Colon (tissue), 2 donors: ENCODE data around the gene OR2M7.
"Not testable (repeated sequence)": the region's sequence is repeated elsewhere in the genome, so short reads cannot be mapped to it uniquely, and the experiment has no call there.

Source experiments
- FAIRE-seq: peaks from 2 replicates; lab custom pipeline; 2012; peaks lifted over from hg19 to GRCh38; lab: Jason Lieb, UNC
- donor health status: control.
- donor health status: control.

The OR2M7 gene, protein sequence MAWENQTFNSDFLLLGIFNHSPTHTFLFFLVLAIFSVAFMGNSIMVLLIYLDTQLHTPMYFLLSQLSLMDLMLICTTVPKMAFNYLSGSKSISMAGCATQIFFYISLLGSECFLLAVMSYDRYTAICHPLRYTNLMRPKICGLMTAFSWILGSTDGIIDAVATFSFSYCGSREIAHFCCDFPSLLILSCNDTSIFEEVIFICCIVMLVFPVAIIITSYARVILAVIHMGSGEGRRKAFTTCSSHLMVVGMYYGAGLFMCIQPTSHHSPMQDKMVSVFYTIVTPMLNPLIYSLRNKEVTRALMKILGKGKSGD

GRCh38 chr1:248324468-248324867 is at the start of gene OR2M7:
TSS of gene OR2M7 (minus strand) at chr1:248324568. CDS start at chr1:248324568, 0 bp downstream.
- FAIRE-seq: no peak

DNA sequence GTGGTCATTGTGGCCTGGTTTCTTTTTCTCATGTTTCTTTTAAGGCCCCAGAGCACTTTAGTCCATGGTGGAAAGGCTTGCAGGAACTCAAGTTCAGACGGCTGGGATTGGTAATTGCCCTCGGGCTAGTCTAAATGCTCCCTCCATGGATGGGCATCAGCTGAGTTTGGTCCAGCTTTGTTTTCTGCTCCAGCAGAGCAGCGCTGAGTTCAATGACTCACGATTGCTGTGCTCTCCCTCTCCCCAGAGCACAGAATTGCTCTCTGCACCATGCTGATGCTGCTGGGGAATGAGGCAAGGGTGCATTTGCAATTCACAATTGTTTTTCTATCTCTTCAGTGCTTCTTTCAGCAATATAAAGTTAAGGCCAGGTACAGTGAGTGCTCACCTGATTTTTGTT is 49.4 kb upstream of the OR2M7 start:
- FAIRE-seq: no peak

GRCh38 chr1:248372394-248372793 is 48.0 kb upstream of the OR2M7 start:
- FAIRE-seq: no peak

GRCh38 chr1:248366609-248367008 is 42.2 kb upstream of the OR2M7 start:
- no peak for FAIRE-seq

DNA sequence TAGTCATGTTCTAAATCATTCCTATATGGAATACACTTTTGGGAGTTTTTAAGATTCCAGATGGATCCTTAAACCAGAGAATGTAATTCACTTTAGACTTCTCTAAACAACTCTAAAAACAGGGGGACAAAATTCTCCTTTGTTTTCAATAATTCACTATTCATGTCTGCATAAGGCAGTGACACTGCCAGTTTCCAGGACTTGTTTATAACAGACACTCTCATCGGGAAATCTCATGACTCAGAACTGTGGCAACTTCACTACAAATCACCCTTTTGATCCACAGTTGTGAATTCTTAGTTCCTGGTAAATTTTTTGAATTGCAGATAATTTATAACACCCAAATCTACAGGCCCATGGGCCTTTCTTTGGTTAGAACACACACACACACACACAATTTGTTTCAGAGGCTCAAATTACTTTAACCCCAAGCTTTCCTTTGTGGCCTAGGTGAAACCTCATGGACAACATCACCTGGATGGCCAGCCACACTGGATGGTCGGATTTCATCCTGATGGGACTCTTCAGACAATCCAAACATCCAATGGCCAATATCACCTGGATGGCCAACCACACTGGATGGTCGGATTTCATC is 36.9 kb upstream of the OR2M7 start, which contains the start of gene OR2T4:
Gene OR2T4, plus strand, starts transcription at position 545 of the 595 bp plus-strand sequence. Its CDS starts 0 bp downstream, at position 545.
- FAIRE-seq: no peak

GRCh38 chr1:248359415-248359814 is 35.0 kb upstream of the OR2M7 start:
- no peak for FAIRE-seq

DNA sequence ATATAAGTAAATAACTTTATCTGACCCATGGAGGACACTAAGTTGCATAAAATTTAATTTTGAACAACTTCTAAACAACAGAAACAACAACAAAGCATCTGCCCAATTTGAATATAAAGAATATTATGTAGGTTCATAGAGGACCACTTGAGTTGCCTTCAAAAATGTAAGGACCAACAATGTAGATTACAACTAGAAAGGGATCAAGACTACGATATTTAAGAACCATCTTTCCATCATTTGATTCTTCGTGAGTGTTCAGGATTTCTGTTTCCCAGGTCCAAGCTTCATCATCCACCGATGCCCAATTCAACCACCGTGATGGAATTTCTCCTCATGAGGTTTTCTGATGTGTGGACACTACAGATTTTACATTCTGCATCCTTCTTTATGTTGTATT is 24.1 kb upstream of the OR2M7 start, which contains the start of gene OR14C36:
Gene OR14C36, plus strand, starts transcription at position 301 of the 400 bp plus-strand sequence. Its CDS starts 0 bp downstream, at position 301.
- FAIRE-seq: no peak

GRCh38 chr1:248343451-248343850 is 19.1 kb upstream of the OR2M7 start:
- FAIRE-seq: no peak

DNA sequence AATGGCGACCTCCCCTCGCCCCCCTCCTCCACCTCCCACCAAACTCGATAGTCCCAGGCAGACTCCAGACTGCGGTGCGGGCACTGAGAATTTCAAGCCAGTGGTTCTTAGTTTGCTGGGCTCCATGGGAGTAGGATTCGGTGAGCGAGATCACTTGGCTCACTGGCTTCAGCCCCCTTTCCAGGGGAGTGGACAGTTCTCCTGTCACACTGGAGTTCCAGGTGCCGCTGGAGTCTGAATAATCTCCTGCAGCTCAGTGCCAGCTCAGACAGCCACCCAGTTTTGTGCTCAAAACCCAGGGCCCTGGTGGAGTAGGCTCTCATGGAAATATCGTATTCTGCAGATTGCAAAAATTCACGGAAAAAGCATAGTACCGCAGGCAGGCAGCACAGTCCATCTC is 7.6 kb downstream of the OR2M7 start:
- no peak for FAIRE-seq

DNA sequence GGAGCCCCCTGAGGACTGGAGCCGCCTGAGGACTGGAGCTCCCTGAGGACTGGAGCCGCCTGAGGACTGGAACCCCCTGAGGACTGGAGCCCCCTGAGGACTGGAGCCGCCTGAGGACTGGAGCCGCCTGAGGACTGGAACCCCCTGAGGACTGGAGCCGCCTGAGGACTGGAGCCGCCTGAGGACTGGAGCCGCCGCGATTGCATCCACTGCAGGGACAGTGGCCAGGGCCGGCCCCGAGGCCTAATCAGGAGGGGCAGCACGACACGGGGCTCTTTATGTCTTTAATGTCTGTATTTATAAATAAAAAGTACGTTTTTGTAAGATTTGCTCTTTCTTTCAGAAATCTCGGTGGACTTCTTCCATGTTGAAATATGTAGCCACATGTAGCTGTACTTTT is 17.6 kb downstream of the OR2M7 start:
- FAIRE-seq: not testable (repeated sequence)

DNA sequence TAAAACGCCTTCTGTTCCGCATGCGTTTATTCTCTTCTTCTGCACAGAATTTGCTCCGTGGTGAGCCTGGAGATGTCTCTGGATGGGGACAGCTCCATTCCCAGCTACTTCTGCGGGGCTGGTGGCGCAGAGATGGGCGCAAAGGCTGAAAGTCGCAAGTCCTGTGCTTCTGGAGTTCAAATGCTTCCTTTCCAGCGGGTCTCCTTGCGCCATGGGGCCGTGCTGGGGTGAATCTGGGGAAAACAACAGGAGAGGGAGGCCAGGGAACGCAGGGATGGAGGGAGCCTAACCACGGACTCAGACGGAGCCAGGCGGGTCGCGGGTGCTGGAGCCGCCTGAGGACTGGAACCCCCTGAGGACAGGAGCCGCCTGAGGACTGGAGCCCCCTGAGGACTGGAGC is 18.3 kb downstream of the OR2M7 start:
- FAIRE-seq: no peak

DNA sequence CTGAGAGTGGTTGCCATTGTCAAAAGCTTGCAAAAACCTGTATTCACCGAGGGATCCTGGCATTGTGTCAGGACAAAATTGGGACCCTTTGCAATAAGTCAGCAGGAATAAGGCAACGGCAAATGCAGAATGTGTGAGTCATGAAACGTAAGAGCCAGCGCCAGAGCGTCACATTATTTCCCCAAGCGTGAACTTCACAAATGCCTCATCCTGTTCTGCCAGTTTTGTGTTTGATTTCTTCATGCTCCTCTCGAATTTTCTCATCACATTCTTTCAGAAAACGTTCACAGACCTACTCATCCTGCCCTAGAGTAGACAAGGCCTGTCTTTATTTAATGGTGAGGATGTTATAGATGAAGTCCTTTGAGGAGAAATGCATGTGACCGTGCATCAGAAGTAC is 18.7 kb downstream of the OR2M7 start:
- not testable (repeated sequence) for FAIRE-seq

- no peak for FAIRE-seq
Observed at GRCh38 chr1:248303324-248303723, 21.0 kb downstream of the OR2M7 start, which contains the start of gene OR2T12. TSS of gene OR2T12 (minus strand) at chr1:248303424. CDS start at chr1:248295578, 7,846 bp downstream.

GRCh38 chr1:248288391-248288790 is 36.0 kb downstream of the OR2M7 start:
- FAIRE-seq: no peak

DNA sequence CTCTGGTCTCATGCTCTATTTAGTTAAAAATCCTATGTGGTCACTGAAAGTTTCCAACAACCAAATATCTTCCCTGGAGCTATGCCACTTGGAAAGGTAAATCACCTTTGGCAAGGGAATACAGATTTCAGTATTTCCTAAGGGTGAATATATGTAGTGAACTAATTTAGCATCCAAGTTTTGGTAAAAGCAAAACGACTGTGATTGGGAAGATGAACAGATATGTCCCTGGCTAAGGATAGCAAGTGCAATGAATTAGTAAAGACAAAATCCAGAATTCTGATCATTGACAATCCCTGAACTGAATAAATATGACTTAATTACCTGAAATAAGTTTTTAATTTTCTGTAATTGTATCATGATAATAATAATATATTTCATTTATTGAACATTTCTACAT is 46.5 kb downstream of the OR2M7 start, which contains the start of gene OR2T33:
Gene OR2T33, minus strand, starts transcription at position 101 of the 400 bp plus-strand sequence. CDS start 4,162 bp downstream, outside the sequence.
- no peak for FAIRE-seq
